Measurements from ENCODE around the gene PRSS50.
"Not testable (repeated sequence)": the region's sequence is repeated elsewhere in the genome, so short reads cannot be mapped to it uniquely, and the experiment has no call there.

Gene PRSS50

DNA sequence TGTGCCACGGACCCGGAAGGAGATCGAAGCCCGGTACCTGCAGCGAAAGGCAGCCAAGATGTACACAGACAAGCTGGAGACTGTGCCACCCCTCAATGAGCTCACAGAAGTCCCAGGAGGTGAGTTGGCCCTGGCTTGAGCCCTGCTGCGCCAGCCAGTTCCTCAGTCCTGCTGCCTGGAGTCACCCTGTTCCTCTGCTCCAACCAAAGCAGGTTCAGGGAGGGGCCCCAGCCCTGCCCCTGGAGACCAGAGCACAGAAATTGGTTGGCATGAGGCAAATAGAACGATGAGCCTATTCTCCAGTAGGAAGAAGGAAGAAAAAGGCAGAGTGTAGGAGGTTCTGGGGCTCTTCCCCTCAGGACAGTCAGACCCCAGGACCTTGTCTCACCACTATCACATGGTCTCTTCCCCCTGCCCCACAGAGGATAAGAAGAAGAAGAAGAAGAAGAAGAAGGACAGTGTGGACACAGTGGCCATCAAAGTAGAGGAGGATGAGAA is 8.5 kb downstream of the PRSS50 start:
- no peak for DNase-seq (ENCODE audit: low read depth)
- TF ChIP-seq, protein P1, sequence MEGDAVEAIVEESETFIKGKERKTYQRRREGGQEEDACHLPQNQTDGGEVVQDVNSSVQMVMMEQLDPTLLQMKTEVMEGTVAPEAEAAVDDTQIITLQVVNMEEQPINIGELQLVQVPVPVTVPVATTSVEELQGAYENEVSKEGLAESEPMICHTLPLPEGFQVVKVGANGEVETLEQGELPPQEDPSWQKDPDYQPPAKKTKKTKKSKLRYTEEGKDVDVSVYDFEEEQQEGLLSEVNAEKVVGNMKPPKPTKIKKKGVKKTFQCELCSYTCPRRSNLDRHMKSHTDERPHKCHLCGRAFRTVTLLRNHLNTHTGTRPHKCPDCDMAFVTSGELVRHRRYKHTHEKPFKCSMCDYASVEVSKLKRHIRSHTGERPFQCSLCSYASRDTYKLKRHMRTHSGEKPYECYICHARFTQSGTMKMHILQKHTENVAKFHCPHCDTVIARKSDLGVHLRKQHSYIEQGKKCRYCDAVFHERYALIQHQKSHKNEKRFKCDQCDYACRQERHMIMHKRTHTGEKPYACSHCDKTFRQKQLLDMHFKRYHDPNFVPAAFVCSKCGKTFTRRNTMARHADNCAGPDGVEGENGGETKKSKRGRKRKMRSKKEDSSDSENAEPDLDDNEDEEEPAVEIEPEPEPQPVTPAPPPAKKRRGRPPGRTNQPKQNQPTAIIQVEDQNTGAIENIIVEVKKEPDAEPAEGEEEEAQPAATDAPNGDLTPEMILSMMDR (IDR thresholded peaks at IDR 0.05; ENCODE audit: control insufficient read depth, extremely low read depth, insufficient read depth), result no peak
- no peak overlapping the region for H3K4me3 ChIP-seq (ENCODE audit: low read depth, low read length)

DNA sequence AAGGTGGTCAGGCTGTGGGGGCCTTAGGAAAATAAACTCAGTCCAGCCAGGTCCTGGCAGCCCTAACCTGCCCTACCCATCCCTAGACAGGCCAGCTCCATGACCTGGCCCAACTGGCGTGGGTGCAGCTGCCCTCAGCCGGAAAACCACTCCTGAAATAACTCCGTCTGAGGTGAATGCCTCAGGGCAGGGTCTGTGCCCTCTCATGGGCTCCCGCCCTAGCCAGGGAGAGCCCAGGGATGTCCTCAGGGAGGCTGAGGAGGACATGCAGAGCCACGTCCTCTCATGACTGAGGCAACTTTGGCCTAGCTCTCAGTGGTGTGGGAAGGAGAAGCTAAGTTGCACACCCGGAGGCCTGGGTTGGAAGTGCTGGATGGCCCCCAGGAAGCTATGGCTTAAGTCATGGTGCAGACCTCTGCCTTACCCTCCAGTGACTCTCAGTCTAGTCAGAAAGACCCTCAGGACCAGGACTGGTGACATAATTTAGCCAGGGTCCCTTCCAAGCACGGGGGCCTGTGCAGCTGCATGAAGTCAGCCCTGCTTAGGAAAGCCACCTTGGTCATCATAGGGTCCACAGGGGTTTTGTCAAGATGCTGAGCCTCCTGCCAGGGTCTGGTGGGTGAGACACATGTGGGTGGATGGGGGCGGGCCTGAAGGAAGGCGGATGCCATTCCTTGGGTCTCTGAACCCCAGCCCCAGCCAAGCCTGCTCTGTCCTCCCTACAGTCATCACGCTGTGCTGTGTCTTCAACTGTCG is 9.1 kb downstream of the PRSS50 start:
- TF ChIP-seq, protein P1 (IDR thresholded peaks at IDR 0.05; ENCODE audit: control insufficient read depth, extremely low read depth, insufficient read depth), result no peak
- no peak for DNase-seq (ENCODE audit: low read depth)
- H3K4me3 ChIP-seq (ENCODE audit: low read depth, low read length), result no peak overlapping the region

DNA sequence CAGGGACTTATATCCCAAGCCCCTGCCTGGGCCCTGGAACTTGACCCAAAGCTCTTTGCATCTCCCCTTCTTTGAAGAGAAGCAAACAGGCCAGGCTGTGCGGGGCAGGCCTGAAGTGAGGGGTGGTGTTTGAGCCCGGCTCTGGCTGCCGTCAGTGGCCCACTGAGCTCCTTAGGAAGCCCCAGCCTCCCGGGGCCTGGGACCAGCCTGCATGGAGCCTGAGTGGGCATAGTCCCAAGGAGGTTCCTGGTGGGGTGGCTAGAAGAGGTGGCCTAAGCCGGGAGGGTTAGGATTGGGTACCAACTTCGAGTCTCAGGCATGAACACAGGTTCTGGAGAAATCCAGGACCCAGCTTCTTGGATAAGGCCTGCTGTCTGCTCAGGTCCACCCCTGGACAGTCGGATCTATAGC is 10.1 kb downstream of the PRSS50 start:
- DNase-seq (ENCODE audit: low read depth), result no peak
- H3K4me3 ChIP-seq (ENCODE audit: low read depth, low read length), result no peak overlapping the region
- TF ChIP-seq, protein P1 (IDR thresholded peaks at IDR 0.05; ENCODE audit: control insufficient read depth, extremely low read depth, insufficient read depth), result no peak

DNA sequence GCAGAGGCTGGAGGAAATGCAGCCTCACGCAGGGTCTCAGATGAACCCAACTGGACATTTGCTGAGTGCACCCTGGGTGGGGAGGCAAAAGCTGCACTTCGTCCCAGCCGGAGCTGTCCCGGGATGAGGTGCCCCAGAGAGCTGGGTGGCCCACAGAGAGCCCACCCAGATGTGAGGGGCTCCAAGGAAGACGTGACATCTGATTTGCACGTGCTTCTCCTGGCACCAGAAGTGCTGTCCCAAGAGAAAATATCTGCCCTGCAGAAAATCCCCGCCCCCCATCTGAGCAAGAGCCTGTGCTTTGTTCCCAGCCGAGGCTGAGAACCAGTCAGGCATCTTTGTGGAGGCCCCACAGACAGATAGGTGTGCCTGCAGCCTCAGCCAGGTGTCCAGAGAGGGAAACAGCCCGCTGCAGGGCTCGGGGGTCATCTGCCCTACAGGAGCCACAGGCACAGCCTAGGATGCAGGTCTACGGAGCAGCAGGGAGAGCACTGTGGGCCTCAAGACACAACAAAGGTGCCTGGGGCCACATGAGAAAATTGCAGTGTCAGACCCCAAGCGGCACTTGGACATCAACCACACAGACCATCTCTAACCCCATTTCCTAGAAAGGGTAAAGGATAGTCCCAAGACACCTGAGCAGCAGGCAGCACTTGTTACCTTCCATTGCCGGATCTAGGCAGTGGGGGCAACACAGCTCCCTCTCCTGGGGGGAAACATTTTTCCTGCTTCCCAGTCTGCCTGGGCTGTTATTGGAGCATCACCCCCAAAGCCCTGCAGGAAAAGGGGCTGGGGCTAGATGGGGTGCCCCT is 10.7 kb downstream of the PRSS50 start:
- H3K4me3 ChIP-seq (ENCODE audit: low read depth, low read length), result no peak overlapping the region
- DNase-seq (ENCODE audit: low read depth), result no peak
- TF ChIP-seq, protein P1 (IDR thresholded peaks at IDR 0.05; ENCODE audit: control insufficient read depth, extremely low read depth, insufficient read depth), result no peak

DNA sequence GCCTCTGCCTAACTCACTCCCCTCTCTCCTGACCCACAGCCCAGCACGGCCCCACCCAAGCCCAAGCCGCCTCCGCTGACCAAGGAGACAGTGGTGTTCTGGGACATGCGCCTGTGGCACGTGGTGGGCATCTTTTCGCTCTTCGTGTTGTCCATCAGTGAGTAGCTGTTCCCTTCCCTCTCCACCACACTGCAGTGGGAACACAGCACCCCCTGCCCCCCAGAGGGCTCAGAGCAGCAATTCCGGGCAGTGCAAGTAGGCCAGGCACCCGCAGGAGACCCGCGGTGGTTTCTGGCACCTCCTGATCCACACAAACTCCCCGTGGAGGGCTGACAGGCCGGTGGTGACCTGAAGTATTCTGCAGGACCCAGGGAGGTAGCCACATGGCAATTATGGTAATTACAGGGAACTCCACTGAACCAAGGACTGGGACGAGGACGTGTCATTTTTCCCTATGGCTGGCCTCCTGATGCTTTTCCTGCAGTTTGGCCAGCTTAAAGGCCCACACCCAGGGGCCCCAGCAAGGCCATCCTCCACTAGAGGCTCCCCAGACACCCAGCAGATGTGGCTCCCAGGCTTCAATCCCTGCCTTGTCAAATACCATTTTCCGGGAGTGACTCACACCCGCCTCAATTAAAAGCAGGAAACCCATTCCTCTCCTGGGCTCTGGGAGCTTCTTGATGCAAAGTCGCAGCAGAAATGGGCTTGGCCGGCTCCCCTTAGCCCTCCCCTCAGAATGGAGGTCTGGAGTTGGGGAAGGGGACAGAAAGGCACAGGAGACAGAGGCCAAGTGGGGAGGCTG is 11.7 kb downstream of the PRSS50 start:
- H3K4me3 ChIP-seq (ENCODE audit: low read depth, low read length), result no peak overlapping the region
- TF ChIP-seq, protein P1 (IDR thresholded peaks at IDR 0.05; ENCODE audit: control insufficient read depth, extremely low read depth, insufficient read depth), result no peak
- DNase-seq (ENCODE audit: low read depth), result no peak

DNA sequence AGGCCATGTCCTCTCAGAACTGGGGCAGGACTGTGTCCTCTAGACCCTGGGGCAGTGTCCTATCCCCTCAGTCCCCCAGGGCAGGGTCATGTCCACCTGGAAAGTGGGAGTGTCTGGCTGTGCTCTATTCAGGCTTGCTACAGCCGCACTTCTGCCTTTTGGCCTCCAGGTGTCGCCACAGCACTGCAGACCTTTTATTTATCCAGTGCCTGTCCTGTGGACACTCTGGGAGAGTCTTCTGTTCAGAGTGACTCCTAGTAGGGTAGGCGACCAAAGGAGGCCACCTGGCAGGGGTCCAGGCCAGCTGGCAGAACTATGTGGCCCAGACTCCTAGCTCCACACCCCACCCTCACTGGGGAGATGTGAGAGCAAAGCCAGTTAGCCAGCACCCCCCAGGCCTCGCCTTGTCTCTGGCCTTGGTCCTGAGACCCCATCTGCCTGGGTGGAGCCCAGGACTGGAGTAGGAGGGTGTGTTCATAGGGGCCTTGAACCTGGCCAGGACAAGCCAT is 12.6 kb downstream of the PRSS50 start:
- peak; percentile 33 for DNase-seq (ENCODE audit: low read depth)
- no peak overlapping the region for H3K4me3 ChIP-seq (ENCODE audit: low read depth, low read length)
- TF ChIP-seq, protein P1 (IDR thresholded peaks at IDR 0.05; ENCODE audit: control insufficient read depth, extremely low read depth, insufficient read depth), result peak; percentile 98

DNA sequence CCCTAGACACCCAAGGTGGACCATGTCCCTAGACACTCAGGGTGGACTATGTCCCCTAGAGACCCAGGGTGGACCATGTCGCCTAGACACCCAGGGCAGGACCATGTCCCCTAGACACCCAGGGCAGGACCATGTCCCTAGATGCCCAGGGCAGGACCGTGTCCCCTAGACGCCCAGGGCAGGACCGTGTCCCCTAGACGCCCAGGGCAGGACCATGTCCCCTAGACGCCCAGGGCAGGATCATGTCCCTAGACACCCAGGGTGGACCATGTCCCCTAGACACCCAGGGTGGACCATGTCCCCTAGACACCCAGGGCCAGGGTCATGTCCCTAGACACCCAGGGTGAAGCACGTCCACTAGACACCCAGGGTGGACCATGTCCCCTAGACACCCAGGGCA is 13.3 kb downstream of the PRSS50 start:
- not testable (repeated sequence) for DNase-seq (ENCODE audit: low read depth); H3K4me3 ChIP-seq (ENCODE audit: low read depth, low read length)
